Measurements from ENCODE around the gene TDO2. TPM values are rescaled to one million over a fixed set of nuclear protein-coding genes. Genes with fewer than 3 reads are reported as not detected.

Gene TDO2
- total RNA-seq, 2 experiments from 2014 or later: not detected

DNA sequence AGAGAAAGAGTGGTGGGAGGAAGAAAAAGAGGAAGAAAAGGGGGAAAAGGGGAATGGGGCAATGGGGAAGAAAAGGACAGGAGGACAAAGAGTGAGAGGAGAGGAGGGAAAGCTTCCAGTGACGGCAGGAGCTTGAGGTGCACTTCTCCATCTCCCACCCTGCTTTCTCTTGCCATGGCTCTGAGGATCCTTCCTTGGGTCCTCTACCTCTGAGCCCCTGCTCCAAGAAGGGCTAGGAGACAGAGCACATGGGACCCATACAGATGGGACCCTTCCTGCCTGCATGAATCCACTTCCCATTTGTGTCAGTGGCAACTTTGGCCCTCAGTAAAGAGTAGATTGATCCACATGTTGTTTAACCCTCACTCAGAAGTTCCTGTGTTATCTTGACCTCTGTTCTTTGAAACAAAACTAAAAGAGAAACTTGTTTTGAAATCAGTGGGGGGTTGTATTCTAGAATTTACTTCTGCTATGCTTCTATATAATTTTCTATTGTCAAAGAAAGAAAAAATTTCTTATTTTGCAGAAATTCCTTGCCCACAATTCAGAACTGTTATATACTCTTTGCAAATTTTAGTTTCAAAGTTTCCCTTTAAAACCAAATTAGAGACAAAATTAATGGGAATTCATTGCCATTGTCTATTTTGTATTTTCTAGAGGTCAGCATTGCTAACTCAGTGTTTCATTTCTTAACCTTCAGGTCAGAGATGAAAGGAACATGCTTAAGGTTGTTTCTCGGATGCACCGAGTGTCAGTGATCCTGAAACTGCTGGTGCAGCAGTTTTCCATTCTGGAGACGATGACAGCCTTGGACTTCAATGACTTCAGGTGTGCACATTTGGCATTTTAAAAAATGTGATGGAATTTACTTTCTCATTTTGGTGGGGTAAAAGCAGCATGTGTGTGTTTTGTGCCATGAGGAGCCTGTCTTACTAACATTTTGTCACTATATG is 5.0 kb downstream of the TDO2 start:
- Histone ChIP-seq H3K27ac (ENCODE audit: low read depth, low read length, poor library complexity, severe bottlenecking) (no peak overlapping the region), H3K9me3 (ENCODE audit: low read length) (no peaks in the 10 kb centered on the region), H3K79me2 (ENCODE audit: insufficient read depth, low read depth, low read length) (no peaks in the 10 kb centered on the region), H3K9me2 (ENCODE audit: insufficient read depth, low read length) (no peaks in the 10 kb centered on the region), H4K20me1 (ENCODE audit: insufficient read depth, low read length) (no peaks in the 10 kb centered on the region), H3K36me3 (ENCODE audit: insufficient read depth, low read length) (no peaks in the 10 kb centered on the region), H3K4me3 (ENCODE audit: low read depth, low read length, poor library complexity, severe bottlenecking) (no peak overlapping the region), H2AFZ (ENCODE audit: low read length) (no peak overlapping the region), H3K4me2 (ENCODE audit: low read length) (no peak overlapping the region), H3K4me1 (ENCODE audit: insufficient read depth, low read length, poor library complexity, severe bottlenecking) (no peaks in the 10 kb centered on the region)
- intact Hi-C loops (cut with micrococcal nuclease; ENCODE audit: unreplicated experiment): no loop called here
- DNase-seq (ENCODE audit: low spot score): no peak
- no peak for TF ChIP-seq EZH2phosphoT487 (IDR thresholded peaks at IDR 0.05; ENCODE audit: borderline replicate concordance, low read depth, low read length)
- TF ChIP-seq, protein P1, sequence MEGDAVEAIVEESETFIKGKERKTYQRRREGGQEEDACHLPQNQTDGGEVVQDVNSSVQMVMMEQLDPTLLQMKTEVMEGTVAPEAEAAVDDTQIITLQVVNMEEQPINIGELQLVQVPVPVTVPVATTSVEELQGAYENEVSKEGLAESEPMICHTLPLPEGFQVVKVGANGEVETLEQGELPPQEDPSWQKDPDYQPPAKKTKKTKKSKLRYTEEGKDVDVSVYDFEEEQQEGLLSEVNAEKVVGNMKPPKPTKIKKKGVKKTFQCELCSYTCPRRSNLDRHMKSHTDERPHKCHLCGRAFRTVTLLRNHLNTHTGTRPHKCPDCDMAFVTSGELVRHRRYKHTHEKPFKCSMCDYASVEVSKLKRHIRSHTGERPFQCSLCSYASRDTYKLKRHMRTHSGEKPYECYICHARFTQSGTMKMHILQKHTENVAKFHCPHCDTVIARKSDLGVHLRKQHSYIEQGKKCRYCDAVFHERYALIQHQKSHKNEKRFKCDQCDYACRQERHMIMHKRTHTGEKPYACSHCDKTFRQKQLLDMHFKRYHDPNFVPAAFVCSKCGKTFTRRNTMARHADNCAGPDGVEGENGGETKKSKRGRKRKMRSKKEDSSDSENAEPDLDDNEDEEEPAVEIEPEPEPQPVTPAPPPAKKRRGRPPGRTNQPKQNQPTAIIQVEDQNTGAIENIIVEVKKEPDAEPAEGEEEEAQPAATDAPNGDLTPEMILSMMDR (conservative IDR thresholded peaks at IDR 0.05; ENCODE audit: low read length): no peak
- BruUV-seq (replicated peaks): no TSS peak
- CTCF ChIA-PET (ENCODE audit: unreplicated experiment): no interaction called here
- POLR2A ChIA-PET: no interaction called here

DNA sequence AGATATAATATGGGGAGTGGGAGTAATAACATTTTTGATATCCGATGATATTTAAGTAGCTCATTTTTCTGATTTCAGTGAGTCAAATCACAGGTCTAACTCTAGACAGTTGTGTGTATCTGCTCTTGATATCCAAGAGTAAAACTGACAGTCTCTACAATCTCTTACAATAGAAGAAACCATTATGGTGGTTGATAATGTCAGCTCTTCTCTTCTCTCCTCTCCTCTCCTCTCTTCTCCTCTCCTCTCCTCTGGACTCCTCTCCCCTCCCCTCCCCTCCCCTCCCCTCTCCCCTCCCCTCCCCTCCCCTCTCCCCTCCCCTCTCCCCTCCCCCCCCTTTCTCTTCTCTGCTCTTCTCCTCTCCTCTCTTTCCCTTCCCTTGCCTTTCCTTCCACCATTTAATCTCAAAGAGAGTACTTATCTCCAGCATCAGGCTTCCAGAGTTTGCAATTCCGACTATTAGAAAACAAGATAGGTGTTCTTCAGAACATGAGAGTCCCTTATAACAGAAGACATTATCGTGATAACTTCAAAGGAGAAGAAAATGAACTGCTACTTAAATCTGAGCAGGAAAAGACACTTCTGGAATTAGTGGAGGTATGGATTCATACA is 6.2 kb downstream of the TDO2 start:
- H2AFZ ChIP-seq (ENCODE audit: low read length): no peak overlapping the region
- H3K36me3 ChIP-seq (ENCODE audit: insufficient read depth, low read length): no peaks in the 10 kb centered on the region
- ChIA-PET CTCF (ENCODE audit: unreplicated experiment) (no interaction called here), POLR2A (no interaction called here)
- no peaks in the 10 kb centered on the region for H3K9me2 ChIP-seq (ENCODE audit: insufficient read depth, low read length)
- no peak for TF ChIP-seq EZH2phosphoT487 (IDR thresholded peaks at IDR 0.05; ENCODE audit: borderline replicate concordance, low read depth, low read length)
- TF ChIP-seq, protein P1 (conservative IDR thresholded peaks at IDR 0.05; ENCODE audit: low read length): no peak
- intact Hi-C loops (cut with micrococcal nuclease; ENCODE audit: unreplicated experiment): no loop called here
- no peak for DNase-seq (ENCODE audit: low spot score)
- no TSS peak for BruUV-seq (replicated peaks)
- no peaks in the 10 kb centered on the region for H3K9me3 ChIP-seq (ENCODE audit: low read length)
- H3K79me2 ChIP-seq (ENCODE audit: insufficient read depth, low read depth, low read length): no peaks in the 10 kb centered on the region
- H3K4me2 ChIP-seq (ENCODE audit: low read length): no peak overlapping the region
- H3K4me1 ChIP-seq (ENCODE audit: insufficient read depth, low read length, poor library complexity, severe bottlenecking): no peaks in the 10 kb centered on the region
- H4K20me1 ChIP-seq (ENCODE audit: insufficient read depth, low read length): no peaks in the 10 kb centered on the region
- no peak overlapping the region for H3K4me3 ChIP-seq (ENCODE audit: low read depth, low read length, poor library complexity, severe bottlenecking)
- no peak overlapping the region for H3K27ac ChIP-seq (ENCODE audit: low read depth, low read length, poor library complexity, severe bottlenecking)

DNA sequence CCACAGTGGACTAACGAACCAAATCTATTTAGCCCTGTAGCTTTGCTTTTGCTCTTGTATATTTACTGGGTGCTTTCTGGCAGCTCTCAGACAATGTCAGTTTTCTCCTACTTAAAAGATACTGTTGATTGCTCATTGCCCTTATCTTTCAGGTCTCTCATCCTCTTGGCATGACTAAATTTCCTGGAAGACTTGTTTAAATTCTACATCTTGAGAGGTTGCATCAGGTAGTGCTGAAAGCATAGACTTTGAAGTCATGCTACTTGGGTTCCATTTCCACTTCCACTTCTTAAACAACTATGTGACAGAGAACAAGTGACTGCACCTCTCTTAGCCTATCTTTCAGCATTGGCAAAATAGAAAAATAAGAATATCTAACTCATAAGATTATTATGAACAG is 8.4 kb downstream of the TDO2 start:
- ChIA-PET POLR2A (no interaction called here), CTCF (ENCODE audit: unreplicated experiment) (no interaction called here)
- no peak overlapping the region for H2AFZ ChIP-seq (ENCODE audit: low read length)
- no peak overlapping the region for H3K4me2 ChIP-seq (ENCODE audit: low read length)
- intact Hi-C loops (cut with micrococcal nuclease; ENCODE audit: unreplicated experiment): no loop called here
- no peaks in the 10 kb centered on the region for H3K79me2 ChIP-seq (ENCODE audit: insufficient read depth, low read depth, low read length)
- H3K4me1 ChIP-seq (ENCODE audit: insufficient read depth, low read length, poor library complexity, severe bottlenecking): no peaks in the 10 kb centered on the region
- no peaks in the 10 kb centered on the region for H3K9me3 ChIP-seq (ENCODE audit: low read length)
- no TSS peak for BruUV-seq (replicated peaks)
- DNase-seq (ENCODE audit: low spot score): no peak
- no peak overlapping the region for H3K4me3 ChIP-seq (ENCODE audit: low read depth, low read length, poor library complexity, severe bottlenecking)
- no peaks in the 10 kb centered on the region for H4K20me1 ChIP-seq (ENCODE audit: insufficient read depth, low read length)
- TF ChIP-seq EZH2phosphoT487 (IDR thresholded peaks at IDR 0.05; ENCODE audit: borderline replicate concordance, low read depth, low read length): no peak
- TF ChIP-seq, protein P1 (conservative IDR thresholded peaks at IDR 0.05; ENCODE audit: low read length): no peak
- H3K27ac ChIP-seq (ENCODE audit: low read depth, low read length, poor library complexity, severe bottlenecking): no peak overlapping the region
- H3K36me3 ChIP-seq (ENCODE audit: insufficient read depth, low read length): no peaks in the 10 kb centered on the region
- no peaks in the 10 kb centered on the region for H3K9me2 ChIP-seq (ENCODE audit: insufficient read depth, low read length)

All from OCI-LY7 (cell line).